B cell (primary cell): ENCODE results near the gene CLK4. TPM values are rescaled to one million over a fixed set of nuclear protein-coding genes. Genes with fewer than 3 reads are reported as not detected.

Source experiments
- ATAC-seq: fragments of 200-7000 bp; cut with Tn5 transposase; one replicate; pipeline ENCODE4 v1.10.0; 2021; ENCODE audit warnings: low read depth, mild to moderate bottlenecking, moderate number of reproducible peaks, moderate library complexity
- CTCF ChIA-PET: fragments of 350-600 bp; sonication (Branson Sonifier 250); formaldehyde crosslinking; loops from one replicate; lab custom pipeline; 2021; ENCODE audit warnings: antibody characterized with exemption, inconsistent platforms; lab: Charles Lee
- POLR2A ChIA-PET: fragments of 350-600 bp; sonication (Branson Sonifier 250); formaldehyde crosslinking; loops from one replicate; lab custom pipeline; 2021; ENCODE audit warnings: antibody characterized with exemption; lab: Charles Lee
- DNase-seq: peaks from one replicate; pipeline ENCODE4 v3.0.0; 2013
- H2AFZ ChIP-seq: 2 replicates; pipeline ENCODE4 v1.6.1; 2012; ENCODE audit warnings: mild to moderate bottlenecking, low read depth, low read length; ENCODE audit not compliant: insufficient read depth, poor library complexity, severe bottlenecking
- H3K27ac ChIP-seq, 2 donors: 1 replicate in 1 of 2; 2 replicates in 1 of 2; pipeline ENCODE4 v1.5.1; 2012 to 2013; ENCODE audit warnings: low read length in 2 of 2, mild to moderate bottlenecking in 2 of 2, moderate library complexity in 1 of 2
- H3K27me3 ChIP-seq, 4 experiments: fragments of 200-600 bp in 1 of 4; sonication (generic) in 1 of 4; replicated peaks in 1 of 4; 1 replicate in 2 of 4; 2 replicates in 2 of 4; pipeline versions ENCODE4 v1.6.1 to v1.7.0; 2013 to 2016; ENCODE audit warnings: low read length in 3 of 4, mild to moderate bottlenecking in 2 of 4, mixed read lengths in 1 of 4, moderate library complexity in 1 of 4; ENCODE audit not compliant: insufficient read depth in 4 of 4, control insufficient read depth in 3 of 4; ENCODE audit errors: control extremely low read depth in 1 of 4
- H3K36me3 ChIP-seq, 2 experiments: replicated peaks in 1 of 2; 1 replicate in 1 of 2; 2 replicates in 1 of 2; pipeline versions ENCODE4 v1.6.1 to v1.7.1; 2013; ENCODE audit warnings: low read length in 1 of 2; ENCODE audit not compliant: insufficient read depth in 2 of 2, control insufficient read depth in 1 of 2; ENCODE audit errors: control extremely low read depth in 1 of 2, extremely low read depth in 1 of 2
- H3K4me1 ChIP-seq, 2 donors: fragments of 200-600 bp in 1 of 2; sonication (generic) in 1 of 2; 1 replicate in 1 of 2; 2 replicates in 1 of 2; pipeline versions ENCODE4 v1.5.1 to v1.6.1; 2013 to 2017; ENCODE audit warnings: low read length in 2 of 2; ENCODE audit not compliant: control insufficient read depth in 2 of 2, insufficient read depth in 2 of 2
- H3K4me2 ChIP-seq: replicated peaks from 2 replicates; pipeline ENCODE3; 2012; ENCODE audit warnings: mild to moderate bottlenecking, low read depth, low read length; ENCODE audit not compliant: poor library complexity, severe bottlenecking
- H3K4me3 ChIP-seq, 5 experiments: fragments of 200-600 bp in 1 of 5; sonication (generic) in 1 of 5; 1 replicate in 3 of 5; 2 replicates in 2 of 5; pipeline versions ENCODE4 v1.5.1 to v1.7.0; 2011 to 2016; ENCODE audit warnings: low read length in 4 of 5, mild to moderate bottlenecking in 4 of 5, low read depth in 2 of 5, control low read depth in 1 of 5, moderate library complexity in 1 of 5; ENCODE audit not compliant: insufficient read depth in 1 of 5; ENCODE audit errors: control extremely low read depth in 1 of 5, extremely low read depth in 1 of 5
- H3K79me2 ChIP-seq: fragments of 200-600 bp; sonication (generic); one replicate; pipeline ENCODE4 v1.6.0; 2016; ENCODE audit warnings: low read length; ENCODE audit not compliant: control insufficient read depth, insufficient read depth
- H3K9ac ChIP-seq: fragments of 200-600 bp; sonication (generic); 2 replicates; pipeline ENCODE4 v1.6.1; 2017; ENCODE audit warnings: mild to moderate bottlenecking, low read length, moderate library complexity
- H3K9me3 ChIP-seq, 3 donors: one replicate each; pipeline versions ENCODE4 v1.6.1 to v1.7.1; 2013; ENCODE audit warnings: low read length in 2 of 3; ENCODE audit not compliant: control insufficient read depth in 2 of 3, insufficient read depth in 1 of 3; ENCODE audit errors: control extremely low read depth in 1 of 3
- H4K20me1 ChIP-seq: 2 replicates; pipeline ENCODE4 v1.6.0; 2012; ENCODE audit warnings: mild to moderate bottlenecking, low read length; ENCODE audit not compliant: insufficient read depth, control insufficient read depth, poor library complexity, severe bottlenecking
- H3K27ac Mint-ChIP-seq: one replicate; pipeline ENCODE4 v1.8.0; 2021; ENCODE audit warnings: mixed read lengths
- H3K27me3 Mint-ChIP-seq: one replicate; pipeline ENCODE4 v1.8.0; 2021; ENCODE audit warnings: mixed read lengths
- H3K4me1 Mint-ChIP-seq: one replicate; pipeline ENCODE4 v1.8.0; 2021; ENCODE audit warnings: mixed read lengths
- H3K4me3 Mint-ChIP-seq: one replicate; pipeline ENCODE4 v1.8.0; 2021; ENCODE audit warnings: mixed read lengths
- H3K9me3 Mint-ChIP-seq: one replicate; pipeline ENCODE4 v1.8.0; 2022; ENCODE audit warnings: mixed read lengths; ENCODE audit not compliant: insufficient read depth
- EZH2 ChIP-seq: IDR thresholded peaks from 2 replicates; pipeline ENCODE4 v1.6.1; 2012; ENCODE audit warnings: borderline replicate concordance, low read depth, mild to moderate bottlenecking, moderate library complexity, low read length; ENCODE audit not compliant: insufficient read depth, poor library complexity, severe bottlenecking
- WGBS: methylation state at CpG from one replicate; pipeline ENCODE4 v1.1.5; 2013; ENCODE audit warnings: missing lambda C conversion rate; ENCODE audit not compliant: insufficient coverage; 5-methylcytosine and 5-hydroxymethylcytosine counted together
- intact Hi-C: fragments of 100-400 bp; cut with micrococcal nuclease; formaldehyde crosslinking; loops from one replicate; pipeline ENCODE4 v1.10.0; 2022
- polyA plus RNA-seq: library from polyadenylated mRNA; depleted of rRNA; stranded (reverse); fragments of >200 nt; gene quantifications from 2 replicates; pipeline ENCODE4 v1.2.3, GENCODE V29; 2012
- total RNA-seq, 2 donors: library from RNA; stranded (reverse); fragments of 120-200 nt in 1 of 2; gene quantifications; 1 replicate in 1 of 2; 2 replicates in 1 of 2; pipeline versions ENCODE4 v1.2.3 to v1.2.4, GENCODE V29; 2013 to 2022
- TF ChIP-seq, protein P1 (sequence below): fragments of 200-600 bp; IDR thresholded peaks from one replicate; pipeline ENCODE4 v1.8.0; 2022; ENCODE audit warnings: antibody characterized with exemption, mild to moderate bottlenecking

CLK4 gene
- total and polyA plus RNA-seq, 2 donors (not counting 1 experiment from before 2014, with no cell fraction given): 72.3 to 132 TPM

DNA sequence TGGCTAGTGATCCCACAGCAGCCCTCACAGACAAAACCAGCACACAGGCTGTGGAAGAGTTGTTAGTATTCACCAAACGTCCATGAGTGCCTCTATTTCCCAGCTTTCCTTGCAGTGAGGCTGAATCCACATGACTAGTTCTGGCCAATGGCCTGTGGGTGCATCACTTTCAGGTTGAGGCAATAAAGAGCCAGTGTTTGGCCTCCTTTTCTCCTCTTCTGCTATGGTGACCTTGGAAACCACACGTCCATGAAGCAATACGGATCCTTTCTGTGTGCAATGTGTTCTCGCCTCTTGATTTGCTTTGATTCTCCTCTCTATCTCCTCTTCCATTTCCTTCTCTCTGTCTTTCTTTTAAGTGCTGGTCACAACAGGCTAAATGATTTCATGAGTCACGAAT, 23.4 kb upstream of the CLK4 start:
- H3K27me3 ChIP-seq: no peaks in the 10 kb centered on the region
- CTCF ChIA-PET: no interaction called here
- H3K27me3 Mint-ChIP-seq: peaks cover 10% of the 10 kb centered on the region
- intact Hi-C loops: no loop called here
- H3K36me3 ChIP-seq: no peaks in the 10 kb centered on the region
- H3K4me1 Mint-ChIP-seq: peaks cover 4% of the 10 kb centered on the region
- WGBS: 74% methylated on average over 4 of the region's 5 CpGs
- no peaks in the 10 kb centered on the region for H4K20me1 ChIP-seq
- H2AFZ ChIP-seq: no peak overlapping the region
- H3K4me1 ChIP-seq: no peaks in the 10 kb centered on the region
- TF ChIP-seq, protein P1, sequence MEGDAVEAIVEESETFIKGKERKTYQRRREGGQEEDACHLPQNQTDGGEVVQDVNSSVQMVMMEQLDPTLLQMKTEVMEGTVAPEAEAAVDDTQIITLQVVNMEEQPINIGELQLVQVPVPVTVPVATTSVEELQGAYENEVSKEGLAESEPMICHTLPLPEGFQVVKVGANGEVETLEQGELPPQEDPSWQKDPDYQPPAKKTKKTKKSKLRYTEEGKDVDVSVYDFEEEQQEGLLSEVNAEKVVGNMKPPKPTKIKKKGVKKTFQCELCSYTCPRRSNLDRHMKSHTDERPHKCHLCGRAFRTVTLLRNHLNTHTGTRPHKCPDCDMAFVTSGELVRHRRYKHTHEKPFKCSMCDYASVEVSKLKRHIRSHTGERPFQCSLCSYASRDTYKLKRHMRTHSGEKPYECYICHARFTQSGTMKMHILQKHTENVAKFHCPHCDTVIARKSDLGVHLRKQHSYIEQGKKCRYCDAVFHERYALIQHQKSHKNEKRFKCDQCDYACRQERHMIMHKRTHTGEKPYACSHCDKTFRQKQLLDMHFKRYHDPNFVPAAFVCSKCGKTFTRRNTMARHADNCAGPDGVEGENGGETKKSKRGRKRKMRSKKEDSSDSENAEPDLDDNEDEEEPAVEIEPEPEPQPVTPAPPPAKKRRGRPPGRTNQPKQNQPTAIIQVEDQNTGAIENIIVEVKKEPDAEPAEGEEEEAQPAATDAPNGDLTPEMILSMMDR: no peak
- no peak for TF ChIP-seq EZH2
- peaks cover 0 to 11% (median 0%) of the 10 kb centered on the region in 3 donors for H3K9me3 ChIP-seq
- no peak overlapping the region for H3K4me3 Mint-ChIP-seq
- POLR2A ChIA-PET: no interaction called here
- no peak for ATAC-seq
- H3K79me2 ChIP-seq: no peaks in the 10 kb centered on the region
- no peak for DNase-seq
- no peak overlapping the region for H3K9ac ChIP-seq
- no peak overlapping the region for H3K4me2 ChIP-seq
- peaks cover 9% of the 10 kb centered on the region for H3K9me3 Mint-ChIP-seq
- H3K4me3 ChIP-seq: no peak overlapping the region
- no peak overlapping the region for H3K27ac Mint-ChIP-seq
- H3K27ac ChIP-seq: no peak overlapping the region

DNA sequence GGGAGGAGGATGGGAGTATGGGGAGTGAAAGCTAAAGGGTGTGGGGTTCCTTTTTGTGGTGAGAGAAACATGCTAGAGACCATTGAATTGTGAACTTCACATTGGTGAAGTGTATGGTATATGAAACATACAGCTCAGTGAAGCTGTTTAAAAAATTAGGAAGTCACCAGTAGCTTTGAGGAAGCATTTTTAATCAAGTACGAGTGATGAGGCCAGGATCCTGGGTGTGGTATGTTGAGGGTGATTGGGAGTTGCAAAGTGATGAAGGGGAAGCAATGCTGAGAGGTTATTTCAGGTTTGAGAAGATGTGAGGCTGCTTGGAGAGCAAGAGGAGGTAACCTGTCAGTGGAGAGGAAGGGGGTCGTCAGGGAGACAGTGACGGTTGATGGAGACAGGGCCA, 22.7 kb upstream of the CLK4 start:
- Mint-ChIP-seq H3K9me3 (peaks cover 9% of the 10 kb centered on the region), H3K4me1 (peaks cover 4% of the 10 kb centered on the region), H3K4me3 (no peak overlapping the region), H3K27ac (no peak overlapping the region), H3K27me3 (peaks cover 13% of the 10 kb centered on the region)
- H2AFZ ChIP-seq: no peak overlapping the region
- no peak overlapping the region for H3K27ac ChIP-seq
- ChIA-PET CTCF (no interaction called here), POLR2A (no interaction called here)
- WGBS: 52% methylated on average over 3 of the region's 3 CpGs
- H3K4me3 ChIP-seq: no peak overlapping the region
- intact Hi-C loops: no loop called here
- H3K36me3 ChIP-seq: no peaks in the 10 kb centered on the region
- no peaks in the 10 kb centered on the region for H3K4me1 ChIP-seq
- ATAC-seq (no peak), DNase-seq (no peak)
- peaks cover 0 to 11% (median 0%) of the 10 kb centered on the region in 3 donors for H3K9me3 ChIP-seq
- H4K20me1 ChIP-seq: no peaks in the 10 kb centered on the region
- no peaks in the 10 kb centered on the region for H3K27me3 ChIP-seq
- no peak for TF ChIP-seq EZH2
- TF ChIP-seq, protein P1: no peak
- H3K4me2 ChIP-seq: no peak overlapping the region
- H3K9ac ChIP-seq: no peak overlapping the region
- H3K79me2 ChIP-seq: no peaks in the 10 kb centered on the region
